Measurements from ENCODE around the gene SPCS3.
"Not testable (repeated sequence)": the region's sequence is repeated elsewhere in the genome, so short reads cannot be mapped to it uniquely, and the experiment has no call there.

The SPCS3 gene

DNA sequence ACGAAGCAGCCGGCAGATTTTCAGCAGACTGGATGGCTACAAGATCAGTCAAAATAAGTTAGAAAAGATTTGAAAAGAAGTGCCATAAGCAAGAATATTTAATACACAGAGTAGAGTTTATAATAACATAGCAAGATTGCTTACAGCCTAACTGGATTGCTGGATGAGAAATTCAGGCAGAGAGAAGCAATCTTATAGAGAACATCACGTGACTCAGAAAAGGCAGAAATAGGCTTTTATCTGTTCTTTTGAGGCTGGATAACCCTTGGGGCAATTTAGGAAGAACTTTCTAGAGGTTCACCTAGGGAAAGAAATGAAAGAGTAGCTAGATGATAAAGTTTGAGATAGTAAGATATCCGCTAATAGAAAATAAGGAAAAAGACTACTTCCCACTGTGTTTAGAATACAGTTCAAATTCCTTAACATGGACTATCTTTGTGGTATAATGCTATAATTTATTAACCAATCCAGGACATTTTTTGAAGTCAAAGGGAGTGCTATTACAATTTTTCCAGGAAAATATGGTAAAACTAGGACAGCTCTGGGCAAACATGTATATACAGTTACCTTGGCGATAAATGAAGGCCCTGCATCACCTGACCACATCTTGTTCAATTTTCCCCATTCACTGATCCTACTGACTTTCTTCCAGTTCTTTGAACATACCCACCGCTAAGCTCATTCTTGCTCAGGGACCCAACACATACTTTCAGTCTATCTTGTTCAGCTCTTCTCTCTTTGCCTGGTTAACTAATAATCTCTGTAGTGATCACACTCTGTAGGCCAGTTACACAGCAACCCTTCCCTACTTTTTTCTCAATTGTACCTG is 12.7 kb upstream of the SPCS3 start:
- no peak for DNase-seq

DNA sequence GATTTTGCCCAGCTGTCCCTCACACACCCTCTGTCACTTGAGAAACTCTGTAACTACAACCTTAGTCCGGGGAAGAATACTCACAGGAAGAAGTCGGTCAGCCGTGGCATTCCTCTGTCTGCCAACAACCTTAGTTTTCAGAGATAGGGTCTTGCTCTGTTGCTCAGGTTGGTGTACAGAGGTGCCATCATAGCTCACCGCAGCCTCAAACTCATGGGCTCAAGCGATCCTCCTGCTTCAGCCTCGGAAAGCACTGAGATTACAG is 12.2 kb upstream of the SPCS3 start:
- DNase-seq = no peak

DNA sequence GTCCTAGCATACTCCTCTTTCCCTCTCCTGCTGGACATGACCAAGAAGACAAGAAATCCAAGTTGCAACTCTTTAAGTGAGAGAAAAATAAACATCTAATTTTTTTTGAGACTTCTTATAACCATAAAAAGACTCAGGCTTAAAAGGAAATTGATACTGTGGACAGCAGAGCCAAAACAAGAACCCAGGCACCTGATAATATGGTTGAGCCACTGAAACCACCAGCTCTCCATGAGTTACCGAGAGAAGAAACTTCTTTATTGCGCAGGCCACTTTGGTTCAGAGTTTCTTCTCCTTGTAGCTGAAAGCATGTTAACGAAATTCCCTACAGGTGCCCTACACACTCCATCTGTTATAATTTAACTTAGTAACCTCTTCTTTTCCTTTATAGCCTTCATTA is 11.3 kb upstream of the SPCS3 start:
- no peak for DNase-seq

DNA sequence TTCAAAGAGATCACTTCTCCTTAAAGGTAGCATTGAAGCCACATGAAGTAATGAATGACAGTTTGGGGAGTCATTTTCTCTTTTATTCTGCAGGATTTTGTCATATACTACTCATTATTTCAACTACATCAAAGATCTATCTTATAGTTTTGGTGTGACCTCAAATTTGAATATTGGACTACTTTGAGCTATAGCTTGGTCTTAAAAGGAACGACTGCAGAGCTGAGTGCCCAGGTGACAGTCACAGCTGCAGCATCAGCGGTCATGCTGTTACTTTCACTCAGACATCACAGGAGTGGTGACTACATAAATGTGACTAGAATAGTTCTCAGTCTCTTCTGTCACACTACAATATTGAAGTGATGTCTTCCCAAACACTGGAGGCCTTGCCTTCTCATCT is 10.7 kb upstream of the SPCS3 start:
- no peak for DNase-seq

DNA sequence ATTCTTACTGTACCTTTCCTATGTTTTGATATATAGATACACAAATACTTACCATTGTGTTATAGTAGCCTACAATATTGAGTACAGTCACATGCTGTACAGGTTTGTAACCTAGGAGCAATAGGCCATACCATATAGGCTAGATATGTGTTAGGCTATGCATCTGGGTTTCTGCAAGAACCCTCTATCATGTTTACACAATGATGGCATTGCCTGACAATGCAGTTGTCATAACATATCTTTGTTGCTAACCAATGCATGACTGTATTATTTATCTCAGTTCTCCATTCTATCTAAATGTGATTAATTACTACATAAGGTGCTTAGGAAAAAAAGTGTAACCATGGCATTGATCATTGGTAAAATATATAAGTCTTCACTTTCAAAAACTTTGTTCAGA is 10.0 kb upstream of the SPCS3 start:
- DNase-seq = no peak

DNA sequence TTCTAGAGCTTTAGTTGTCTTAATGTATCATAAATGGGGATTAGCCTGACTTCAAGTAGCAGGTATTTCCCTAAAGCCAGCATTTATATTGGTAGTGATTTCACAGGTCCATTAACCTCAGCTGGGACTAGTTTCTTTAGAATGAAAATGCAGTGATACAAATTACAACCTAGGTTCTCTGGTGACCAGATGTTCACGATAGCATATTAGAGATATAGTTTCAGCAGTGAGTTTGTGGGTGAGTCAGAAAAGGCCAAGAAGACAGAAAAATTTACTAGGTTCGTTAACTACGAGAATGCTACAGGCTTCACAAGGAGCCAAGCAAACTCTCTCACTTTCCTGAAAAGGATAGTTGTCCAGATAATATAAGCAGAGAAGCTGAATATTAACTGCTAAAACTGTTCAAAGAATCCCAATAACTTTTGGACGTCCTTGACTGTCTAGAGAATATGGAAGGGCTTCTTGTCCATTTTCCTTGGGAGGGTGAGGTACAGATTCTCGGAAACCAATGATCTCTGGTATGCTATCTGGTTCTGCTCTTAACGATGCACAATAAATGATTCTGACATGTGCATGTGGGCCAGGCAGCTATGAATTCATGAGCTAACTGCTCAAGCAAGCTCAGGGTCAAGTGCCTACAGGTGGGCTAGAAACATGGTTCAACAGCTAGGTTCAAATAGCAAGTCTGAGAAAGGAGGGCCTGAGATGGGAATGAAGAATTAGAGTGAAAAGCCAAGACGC is 6.0 kb upstream of the SPCS3 start:
- DNase-seq = no peak

DNA sequence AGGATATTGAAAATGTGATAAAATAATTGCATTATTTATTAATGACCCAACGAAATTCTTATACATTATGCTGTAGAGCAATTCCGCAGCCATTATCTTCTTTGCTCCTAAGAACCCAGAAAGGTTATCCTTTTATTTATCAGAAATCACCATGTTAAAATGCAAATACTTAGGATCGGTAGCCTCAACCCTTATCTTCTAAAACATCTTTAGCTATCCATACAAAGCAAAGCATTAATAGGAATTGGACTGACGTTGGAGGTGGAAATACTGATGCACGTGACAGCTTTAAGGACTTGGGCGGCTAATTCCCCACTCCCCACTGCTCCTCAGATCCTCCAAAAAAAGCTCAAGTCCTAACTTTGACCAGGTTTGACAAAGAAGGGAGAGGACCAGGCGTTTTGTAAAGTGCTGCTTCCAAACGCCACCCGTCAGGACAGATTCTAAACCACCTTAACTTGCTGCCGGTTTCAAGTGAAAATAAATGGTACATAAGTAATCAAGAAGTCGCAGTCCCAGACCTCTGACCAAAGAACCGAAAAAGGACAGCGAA is 539 bp upstream of the SPCS3 start:
- no peak for DNase-seq

DNA sequence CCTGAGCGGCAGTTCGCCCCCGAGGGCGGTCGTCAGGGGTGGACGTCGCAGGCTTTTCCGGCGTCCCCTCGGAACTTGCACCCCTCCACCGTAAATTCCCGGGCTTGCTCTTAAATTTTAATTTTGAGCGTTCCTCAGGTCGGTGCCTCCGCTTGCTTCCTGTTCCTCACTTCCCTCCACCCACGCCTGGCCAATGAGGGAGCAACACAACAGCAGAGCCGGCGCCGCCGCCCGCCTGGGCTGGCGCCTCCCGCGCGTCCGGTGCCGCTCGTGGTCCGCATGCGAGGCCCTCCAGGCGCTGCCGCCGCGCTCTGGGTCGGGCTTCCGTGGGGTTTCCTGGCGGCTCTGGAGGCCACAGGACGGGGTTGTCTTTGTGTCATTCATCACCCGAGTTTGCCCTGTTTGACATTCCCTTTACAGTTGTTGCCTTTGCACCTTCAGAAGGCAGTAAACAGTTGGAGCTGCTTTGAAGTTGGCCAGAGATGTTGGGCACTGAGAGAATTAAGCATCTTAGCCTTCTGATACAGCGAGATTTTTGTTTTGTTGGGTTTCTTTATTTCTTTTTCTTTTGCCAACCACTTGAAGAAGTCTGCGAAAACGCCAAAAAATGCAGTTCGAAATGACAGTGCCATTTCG is 692 bp downstream of the SPCS3 start:
- peak; percentile 34 for DNase-seq

DNA sequence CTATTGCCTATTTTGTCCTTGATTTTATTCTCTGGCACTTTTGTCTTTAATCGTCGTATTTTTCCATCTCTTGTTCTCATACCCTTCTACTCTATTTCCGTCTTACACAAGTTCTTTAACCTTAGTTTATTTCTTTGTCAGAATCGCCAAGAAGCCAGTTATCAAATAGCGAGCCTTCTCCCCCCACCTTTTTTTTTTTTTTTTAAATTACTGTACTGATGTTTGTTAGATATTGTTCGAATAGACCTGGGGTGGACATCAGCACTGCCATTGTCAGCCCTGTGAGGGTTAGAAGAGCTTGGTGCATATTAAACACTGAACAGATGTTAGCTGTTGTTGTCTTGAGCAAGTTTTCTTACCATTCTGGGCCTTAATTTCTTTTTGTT is 1.2 kb downstream of the SPCS3 start:
- no peak for DNase-seq

DNA sequence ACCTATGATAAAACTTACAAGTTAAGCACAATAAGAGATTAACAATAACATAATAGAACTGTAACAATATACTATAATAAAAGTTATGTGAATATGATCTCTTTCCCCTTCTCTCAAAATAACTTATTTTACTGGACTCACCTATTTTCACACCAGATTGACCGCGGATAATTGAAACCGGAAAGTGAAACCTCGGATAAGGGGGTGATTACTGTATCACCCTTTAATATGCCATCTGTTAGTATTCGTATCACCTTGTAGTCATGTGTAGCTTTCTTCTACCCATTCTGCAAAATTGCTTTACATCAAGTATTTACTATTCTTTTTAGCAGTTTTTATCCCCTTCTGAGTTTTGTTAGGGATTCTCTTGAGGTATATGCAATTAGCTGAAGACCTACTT is 1.8 kb downstream of the SPCS3 start:
- no peak for DNase-seq

DNA sequence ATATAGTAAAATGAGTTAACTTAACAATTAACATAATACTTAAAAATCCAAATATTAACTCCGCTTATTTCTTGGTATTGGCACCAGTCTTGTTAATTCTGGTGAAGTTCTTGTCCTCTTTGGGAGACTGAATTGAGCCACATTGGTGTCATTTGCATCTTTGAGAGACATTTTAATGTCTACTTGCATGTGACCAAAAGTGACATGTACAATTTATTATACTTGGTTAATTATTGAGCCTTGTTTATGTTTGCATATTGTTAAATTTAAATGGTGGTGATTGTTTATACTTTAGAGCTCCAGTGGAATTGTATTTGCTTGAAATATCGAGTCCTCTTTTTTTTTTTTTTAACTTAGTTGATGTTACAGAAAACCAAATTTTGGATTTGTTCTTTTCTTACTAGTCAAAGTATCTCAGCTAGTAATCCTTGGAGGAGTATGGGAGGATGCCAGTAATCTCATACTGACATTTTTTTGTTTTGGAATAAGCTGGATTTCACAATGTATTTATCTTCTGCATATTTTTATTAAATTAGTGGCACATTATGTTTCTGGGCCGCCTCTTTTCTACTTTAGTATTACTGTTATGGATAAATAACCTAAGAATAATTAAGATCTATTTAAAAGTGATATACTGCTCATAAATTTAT is 3.9 kb downstream of the SPCS3 start:
- no peak for DNase-seq

DNA sequence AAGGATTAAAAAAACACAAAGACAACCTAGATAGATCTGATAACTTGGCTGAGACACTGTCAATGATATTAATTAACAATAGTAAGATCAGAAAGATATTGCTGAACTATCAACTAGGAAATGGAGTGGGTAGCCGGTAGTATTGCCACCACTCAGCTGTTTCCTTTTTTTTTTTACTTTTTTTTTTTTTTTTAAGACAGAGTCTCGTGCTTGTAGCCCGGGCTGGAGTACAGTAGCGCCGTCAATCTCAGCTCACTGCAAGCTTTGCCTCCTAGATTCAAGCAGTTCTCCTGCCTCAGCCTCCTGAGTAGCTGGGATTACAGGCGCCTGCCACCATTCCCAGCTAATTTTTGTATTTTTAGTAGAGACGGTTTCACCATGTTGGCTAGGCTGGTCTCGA is 5.1 kb downstream of the SPCS3 start:
- not testable (repeated sequence) for DNase-seq

DNA sequence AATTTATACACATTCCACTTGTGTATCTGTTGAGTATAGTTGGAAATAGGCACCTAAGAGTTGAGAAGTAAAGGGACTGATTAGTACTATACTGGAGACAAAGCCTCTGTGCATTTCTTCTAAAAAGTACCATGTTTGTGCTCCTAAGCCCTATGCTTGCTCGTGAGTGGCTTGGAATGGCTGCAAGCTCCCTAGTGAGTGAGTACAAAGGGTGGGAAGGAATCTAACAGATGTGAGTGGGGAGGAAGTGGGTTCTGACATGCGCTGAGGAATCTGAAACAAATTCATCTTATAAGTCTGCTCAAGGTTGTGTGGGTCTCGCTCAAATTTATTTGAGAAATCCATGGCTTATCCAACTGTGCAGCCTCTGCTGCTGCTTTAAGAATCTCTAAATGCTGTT is 13.3 kb downstream of the SPCS3 start:
- no peak for DNase-seq

DNA sequence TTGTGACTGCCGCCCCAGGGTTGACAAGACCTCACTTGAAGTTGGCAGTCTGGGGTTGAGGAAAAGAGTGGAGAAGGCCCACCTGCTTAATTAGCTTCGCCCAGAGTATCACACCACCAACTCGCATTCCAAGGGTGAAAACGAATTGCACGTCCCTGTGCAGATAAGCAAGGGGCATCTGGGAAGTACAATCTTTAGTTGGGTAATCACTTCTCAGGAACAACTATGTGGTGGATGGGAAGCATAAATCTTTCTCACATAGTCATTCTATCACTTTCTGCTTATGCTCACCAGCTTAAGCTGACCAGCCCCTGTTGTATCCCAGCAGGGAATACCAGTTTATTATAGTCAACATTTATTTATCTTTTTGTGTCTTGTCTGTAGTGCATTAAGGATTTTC is 14.3 kb downstream of the SPCS3 start:
- no peak for DNase-seq

DNA sequence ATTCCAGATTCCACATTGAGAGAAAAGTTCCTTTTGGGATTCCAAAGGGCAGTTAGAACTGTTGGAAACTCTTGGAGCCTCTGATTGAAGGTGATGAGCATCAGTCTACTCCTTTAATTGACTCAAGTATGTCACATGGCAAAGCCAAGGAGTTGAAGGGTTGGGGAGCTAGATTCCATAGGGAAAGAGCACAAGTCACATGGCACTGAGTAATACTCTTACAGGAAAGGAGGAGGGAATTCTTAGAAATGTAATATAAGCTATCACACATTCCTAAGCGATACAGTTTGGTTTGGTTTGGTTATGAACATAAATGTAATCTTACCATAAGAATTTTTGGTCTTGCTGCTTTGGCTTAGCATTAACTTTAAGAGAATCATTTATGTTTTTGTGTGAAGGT is 15.7 kb downstream of the SPCS3 start:
- no peak for DNase-seq

DNA sequence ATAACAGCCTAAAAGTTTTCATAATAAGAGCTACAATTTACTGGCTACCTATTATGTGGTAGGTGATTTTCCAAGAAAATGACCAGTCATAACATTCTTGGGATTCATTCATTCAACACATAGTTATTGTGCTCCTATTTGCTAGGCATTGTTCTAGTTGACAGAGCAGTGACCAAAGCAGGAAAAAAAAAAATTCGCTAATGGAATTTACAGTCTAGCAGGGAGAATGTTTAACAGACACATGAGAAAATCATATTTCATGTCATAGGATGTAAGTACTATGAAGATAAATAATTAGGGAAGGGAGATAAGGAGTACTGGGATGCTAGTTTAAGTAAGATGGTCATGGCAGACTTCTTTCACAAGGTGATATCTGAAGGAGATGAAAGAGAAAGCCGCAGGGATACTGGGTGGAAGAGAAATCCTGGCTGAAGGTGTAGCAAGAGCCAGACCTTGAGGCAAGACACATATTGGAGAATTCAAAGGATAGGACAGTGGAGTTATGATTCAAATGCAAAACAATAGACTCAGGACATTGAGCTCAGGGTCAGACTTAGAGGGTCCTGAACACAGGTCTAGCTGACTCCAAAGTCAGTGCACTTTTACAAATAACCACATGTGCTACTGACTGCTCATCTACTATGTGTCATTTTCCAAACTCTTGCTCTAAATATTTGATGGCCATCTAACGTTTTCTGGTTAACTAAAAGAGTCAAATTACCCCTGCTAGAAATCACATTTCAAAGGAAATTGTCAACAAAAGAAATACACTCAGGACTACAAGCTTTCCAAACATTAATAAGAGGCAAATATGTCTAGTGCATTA is 20.4 kb downstream of the SPCS3 start:
- no peak for DNase-seq

DNA sequence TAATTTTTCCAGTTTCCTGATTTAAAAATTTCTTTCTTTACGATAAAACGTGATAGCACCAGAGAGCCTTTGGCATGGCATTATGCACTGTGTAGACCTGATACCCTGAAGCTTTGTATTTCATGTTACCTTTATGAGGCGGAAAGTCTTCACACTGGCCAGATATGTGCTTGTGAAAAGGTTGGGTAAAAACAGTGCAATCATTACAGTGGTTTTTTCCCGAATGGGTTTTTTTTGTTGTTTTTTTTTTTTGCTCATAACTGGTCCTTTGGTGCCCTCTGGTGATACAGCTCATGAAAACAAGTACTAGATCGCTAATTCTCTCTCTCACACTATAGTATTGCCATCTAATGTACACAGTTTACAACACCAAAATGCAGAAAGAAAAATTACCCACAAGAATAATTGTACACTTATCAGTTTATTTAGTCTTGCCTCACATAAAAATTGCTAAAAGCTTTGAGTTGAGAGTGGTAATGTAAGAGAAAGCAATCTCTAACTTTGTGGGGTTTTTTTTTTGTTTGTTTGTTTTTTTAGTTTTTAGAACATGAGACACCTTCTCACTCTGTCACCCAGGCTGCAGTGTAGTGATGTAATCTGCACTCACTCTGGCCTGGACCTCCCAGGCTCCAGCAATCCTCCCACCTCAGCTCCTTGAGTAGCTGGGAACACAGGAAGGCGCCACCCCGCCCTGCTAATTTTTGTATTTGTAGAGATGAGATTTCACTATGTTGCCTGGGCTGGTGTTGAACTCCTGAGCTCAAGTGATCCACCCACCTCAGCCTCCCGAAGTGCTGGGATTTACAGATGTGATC is 21.3 kb downstream of the SPCS3 start:
- DNase-seq = peak; percentile 9

DNA sequence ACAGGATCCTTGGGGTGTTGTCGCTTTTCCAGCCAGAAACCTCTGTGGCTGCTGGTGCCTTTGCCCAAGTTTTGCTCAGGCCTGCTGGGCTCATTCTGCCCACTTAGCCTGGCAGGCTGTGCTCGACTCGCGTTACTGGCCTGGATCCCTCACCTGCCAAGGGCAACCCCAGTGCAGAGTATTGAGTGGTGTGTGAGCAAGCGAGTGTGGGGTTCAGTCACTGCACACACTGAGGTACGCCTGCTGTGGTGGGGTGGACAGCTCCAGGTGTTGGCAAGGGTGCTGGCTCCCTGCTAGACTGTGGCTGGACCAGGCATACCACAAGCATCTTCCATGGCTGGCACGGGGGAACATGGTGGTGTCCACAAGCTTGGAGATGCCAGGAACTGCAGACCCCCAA is 22.6 kb downstream of the SPCS3 start:
- DNase-seq = no peak

DNA sequence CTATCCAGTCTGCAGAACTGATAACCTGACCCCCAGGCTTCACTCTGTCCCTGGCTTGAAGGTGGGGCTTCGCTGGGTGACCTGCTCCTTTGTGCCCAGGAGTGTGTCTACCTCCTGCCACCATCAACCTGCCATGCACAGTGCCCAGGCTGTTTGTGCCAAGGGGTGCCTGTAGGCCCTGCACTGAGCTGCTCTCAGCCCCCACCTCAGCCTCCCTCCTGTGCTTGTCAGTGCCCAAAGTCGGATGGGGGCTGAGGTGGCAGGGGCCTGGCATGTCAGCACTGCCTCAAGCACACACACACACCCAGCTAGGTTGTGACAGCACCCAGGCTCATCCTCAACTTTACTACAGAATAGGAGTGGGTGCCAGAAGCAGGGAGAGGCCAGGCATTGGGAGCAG is 23.5 kb downstream of the SPCS3 start:
- no peak for DNase-seq

DNA sequence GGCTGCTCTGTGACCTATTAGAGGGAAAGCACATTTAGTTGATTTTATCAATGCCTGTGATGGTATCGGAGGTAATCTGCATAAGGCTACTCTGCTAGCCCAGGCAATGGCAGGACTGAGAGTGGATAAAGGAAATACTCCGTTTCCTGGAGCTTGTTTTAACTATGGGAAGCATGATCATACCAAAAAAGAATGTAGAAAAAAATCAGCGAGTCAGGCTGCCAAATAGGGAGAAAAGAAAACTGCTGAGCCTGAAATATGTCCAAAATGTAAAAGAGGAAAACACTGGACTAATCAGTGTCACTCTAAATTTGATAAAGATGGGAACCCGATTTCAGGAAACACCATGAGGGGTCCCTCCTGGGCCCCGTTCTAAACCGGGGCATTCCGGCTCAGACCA is 25.6 kb downstream of the SPCS3 start:
- not testable (repeated sequence) for DNase-seq

DNA sequence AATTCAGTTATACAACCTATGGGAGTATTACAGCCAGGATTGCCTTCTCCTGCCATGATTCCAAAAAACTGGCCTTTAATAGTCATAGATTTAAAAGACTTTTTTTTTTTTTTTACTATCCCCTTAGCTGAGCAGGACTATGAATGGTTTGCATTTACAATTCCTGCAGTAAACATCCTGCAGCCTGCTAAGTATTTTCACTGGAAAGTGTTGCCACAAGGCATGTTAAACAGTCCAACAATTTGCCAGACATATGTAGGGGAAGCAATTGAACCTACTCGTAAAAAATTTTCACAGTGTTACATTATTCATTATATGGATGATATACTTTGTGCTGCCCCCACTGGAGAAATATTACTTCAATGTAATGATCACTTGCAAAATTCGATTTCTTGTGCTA is 27.1 kb downstream of the SPCS3 start:
- not testable (repeated sequence) for DNase-seq

DNA sequence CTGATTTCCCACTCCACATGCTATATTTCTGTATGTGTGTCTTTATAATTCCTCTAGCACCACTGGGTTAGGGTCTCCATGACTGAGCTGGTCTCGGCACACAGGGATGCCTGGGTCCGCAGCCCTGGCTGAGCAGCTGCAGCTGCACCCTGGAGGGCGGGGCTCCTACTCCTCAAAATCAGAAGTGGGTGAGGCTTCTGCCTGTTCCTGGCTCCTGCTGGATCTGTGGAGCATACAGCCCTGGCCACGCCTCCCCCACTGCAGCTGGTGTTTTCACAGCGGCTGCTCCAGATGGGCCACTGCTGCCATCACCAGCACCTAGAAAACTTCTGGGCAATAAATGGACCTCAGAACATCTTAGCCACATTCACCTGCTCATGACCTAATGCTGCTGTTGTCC is 30.9 kb downstream of the SPCS3 start:
- no peak for DNase-seq
